Measurements from ENCODE around the gene HTRA1.

Gene HTRA1

GRCh38 chr10:122461367-122461728, at the start of gene HTRA1:
Gene HTRA1 (plus strand): TSS chr10:122461553. CDS start chr10:122461653, 100 bp downstream.
- intact Hi-C loops (cut with micrococcal nuclease), result no loop called here
- peak within 1 kb of the TSS; percentile 76 for H3K4me3 Mint-ChIP-seq

GRCh38 chr10:122413327-122413726, 48.0 kb upstream of the HTRA1 start:
- intact Hi-C loops (cut with micrococcal nuclease), result no loop called here
- H3K27ac Mint-ChIP-seq, result no peak overlapping the region
- no peaks in the 10 kb centered on the region for H3K9me3 Mint-ChIP-seq
- H3K4me1 Mint-ChIP-seq (ENCODE audit: low read depth), result peaks cover 14% of the 10 kb centered on the region
- peaks cover 17% of the 10 kb centered on the region for H3K36me3 Mint-ChIP-seq (ENCODE audit: low read depth)
- no peaks in the 10 kb centered on the region for H3K27me3 Mint-ChIP-seq
- H3K4me3 Mint-ChIP-seq, result no peak overlapping the region

More at GRCh38 chr10:122461367-122461728, at the start of gene HTRA1:
- H3K4me1 Mint-ChIP-seq (ENCODE audit: low read depth), result peaks cover 35% of the 10 kb centered on the region
- H3K27me3 Mint-ChIP-seq, result peaks cover 87% of the 10 kb centered on the region
- no peaks in the 10 kb centered on the region for H3K9me3 Mint-ChIP-seq
- H3K36me3 Mint-ChIP-seq (ENCODE audit: low read depth), result no peaks in the 10 kb centered on the region
- H3K27ac Mint-ChIP-seq, result no peak within 1 kb of the TSS

- peaks cover 34% of the 10 kb centered on the region for H3K4me1 Mint-ChIP-seq (ENCODE audit: low read depth)
- peaks cover 29% of the 10 kb centered on the region for H3K36me3 Mint-ChIP-seq (ENCODE audit: low read depth)
- no peak overlapping the region for H3K4me3 Mint-ChIP-seq
- no peaks in the 10 kb centered on the region for H3K9me3 Mint-ChIP-seq
- no peak overlapping the region for H3K27ac Mint-ChIP-seq
- H3K27me3 Mint-ChIP-seq, result no peaks in the 10 kb centered on the region
- intact Hi-C loops (cut with micrococcal nuclease), result no loop called here
Observed at GRCh38 chr10:122417667-122418066, 43.7 kb upstream of the HTRA1 start.

- H3K36me3 Mint-ChIP-seq (ENCODE audit: low read depth), result peaks cover 27% of the 10 kb centered on the region
- intact Hi-C loops (cut with micrococcal nuclease), result no loop called here
Observed at GRCh38 chr10:122419016-122419415, 42.3 kb upstream of the HTRA1 start.

GRCh38 chr10:122419876-122420623, 41.3 kb upstream of the HTRA1 start:
- Mint-ChIP-seq H3K36me3 (ENCODE audit: low read depth) (peaks cover 20% of the 10 kb centered on the region), H3K4me1 (ENCODE audit: low read depth) (peaks cover 34% of the 10 kb centered on the region), H3K27ac (no peak overlapping the region), H3K9me3 (no peaks in the 10 kb centered on the region), H3K27me3 (no peaks in the 10 kb centered on the region), H3K4me3 (no peak overlapping the region)
- intact Hi-C loops (cut with micrococcal nuclease), result no loop called here

More at GRCh38 chr10:122419016-122419415, 42.3 kb upstream of the HTRA1 start:
- Mint-ChIP-seq H3K4me3 (no peak overlapping the region), H3K9me3 (no peaks in the 10 kb centered on the region), H3K27ac (no peak overlapping the region), H3K4me1 (ENCODE audit: low read depth) (peaks cover 34% of the 10 kb centered on the region), H3K27me3 (no peaks in the 10 kb centered on the region)

GRCh38 chr10:122420624-122421007, 40.7 kb upstream of the HTRA1 start:
- intact Hi-C loops (cut with micrococcal nuclease), result no loop called here
- Mint-ChIP-seq H3K27me3 (no peaks in the 10 kb centered on the region), H3K9me3 (no peaks in the 10 kb centered on the region), H3K27ac (no peak overlapping the region), H3K4me3 (no peak overlapping the region), H3K36me3 (ENCODE audit: low read depth) (peaks cover 20% of the 10 kb centered on the region), H3K4me1 (ENCODE audit: low read depth) (peaks cover 34% of the 10 kb centered on the region)

GRCh38 chr10:122421054-122421625, 40.2 kb upstream of the HTRA1 start:
- H3K4me3 Mint-ChIP-seq, result no peak overlapping the region
- intact Hi-C loops (cut with micrococcal nuclease), result no loop called here
- no peaks in the 10 kb centered on the region for H3K27me3 Mint-ChIP-seq
- peak overlapping the region; percentile 45 for H3K27ac Mint-ChIP-seq
- peaks cover 29% of the 10 kb centered on the region for H3K4me1 Mint-ChIP-seq (ENCODE audit: low read depth)
- H3K9me3 Mint-ChIP-seq, result no peaks in the 10 kb centered on the region
- peaks cover 14% of the 10 kb centered on the region for H3K36me3 Mint-ChIP-seq (ENCODE audit: low read depth)

- no peaks in the 10 kb centered on the region for H3K27me3 Mint-ChIP-seq
- peaks cover 14% of the 10 kb centered on the region for H3K36me3 Mint-ChIP-seq (ENCODE audit: low read depth)
- H3K4me1 Mint-ChIP-seq (ENCODE audit: low read depth), result peaks cover 27% of the 10 kb centered on the region
- H3K4me3 Mint-ChIP-seq, result no peak overlapping the region
- intact Hi-C loops (cut with micrococcal nuclease), result no loop called here
- peak overlapping the region; percentile 45 for H3K27ac Mint-ChIP-seq
- no peaks in the 10 kb centered on the region for H3K9me3 Mint-ChIP-seq
Observed at GRCh38 chr10:122421742-122422141, 39.6 kb upstream of the HTRA1 start.

GRCh38 chr10:122422266-122422989, 38.9 kb upstream of the HTRA1 start:
- no peak overlapping the region for H3K4me3 Mint-ChIP-seq
- peaks cover 20% of the 10 kb centered on the region for H3K36me3 Mint-ChIP-seq (ENCODE audit: low read depth)
- no peaks in the 10 kb centered on the region for H3K9me3 Mint-ChIP-seq
- peaks cover 33% of the 10 kb centered on the region for H3K4me1 Mint-ChIP-seq (ENCODE audit: low read depth)
- no peak overlapping the region for H3K27ac Mint-ChIP-seq
- intact Hi-C loops (cut with micrococcal nuclease), result no loop called here
- no peaks in the 10 kb centered on the region for H3K27me3 Mint-ChIP-seq

GRCh38 chr10:122424059-122424458, 37.3 kb upstream of the HTRA1 start:
- H3K27me3 Mint-ChIP-seq, result no peaks in the 10 kb centered on the region
- no peak overlapping the region for H3K4me3 Mint-ChIP-seq
- intact Hi-C loops (cut with micrococcal nuclease), result no loop called here
- H3K9me3 Mint-ChIP-seq, result no peaks in the 10 kb centered on the region
- no peak overlapping the region for H3K27ac Mint-ChIP-seq
- peaks cover 23% of the 10 kb centered on the region for H3K4me1 Mint-ChIP-seq (ENCODE audit: low read depth)
- peaks cover 25% of the 10 kb centered on the region for H3K36me3 Mint-ChIP-seq (ENCODE audit: low read depth)

- Mint-ChIP-seq H3K36me3 (ENCODE audit: low read depth) (peaks cover 32% of the 10 kb centered on the region), H3K9me3 (no peaks in the 10 kb centered on the region), H3K27ac (no peak overlapping the region), H3K4me3 (no peak overlapping the region), H3K27me3 (no peaks in the 10 kb centered on the region), H3K4me1 (ENCODE audit: low read depth) (peaks cover 9% of the 10 kb centered on the region)
- intact Hi-C loops (cut with micrococcal nuclease), result no loop called here
Observed at GRCh38 chr10:122426829-122427228, 34.5 kb upstream of the HTRA1 start.

GRCh38 chr10:122427280-122427679, 34.1 kb upstream of the HTRA1 start:
- intact Hi-C loops (cut with micrococcal nuclease), result no loop called here
- Mint-ChIP-seq H3K27ac (no peak overlapping the region), H3K4me3 (no peak overlapping the region), H3K4me1 (ENCODE audit: low read depth) (peaks cover 6% of the 10 kb centered on the region), H3K27me3 (no peaks in the 10 kb centered on the region), H3K36me3 (ENCODE audit: low read depth) (peaks cover 32% of the 10 kb centered on the region), H3K9me3 (no peaks in the 10 kb centered on the region)

- H3K27ac Mint-ChIP-seq, result no peak overlapping the region
- no peaks in the 10 kb centered on the region for H3K27me3 Mint-ChIP-seq
- no peaks in the 10 kb centered on the region for H3K4me1 Mint-ChIP-seq (ENCODE audit: low read depth)
- H3K36me3 Mint-ChIP-seq (ENCODE audit: low read depth), result peaks cover 16% of the 10 kb centered on the region
- no peaks in the 10 kb centered on the region for H3K9me3 Mint-ChIP-seq
- intact Hi-C loops (cut with micrococcal nuclease), result loop anchor here (1.0 to 5.0 kb wide), 3 partner anchors 93 to 137 kb away; no protein-coding TSS in a partner anchor
- no peak overlapping the region for H3K4me3 Mint-ChIP-seq
Observed at GRCh38 chr10:122435212-122435827, 26.0 kb upstream of the HTRA1 start.

GRCh38 chr10:122441961-122442360, 19.4 kb upstream of the HTRA1 start:
- Mint-ChIP-seq H3K9me3 (no peaks in the 10 kb centered on the region), H3K27me3 (peaks cover 14% of the 10 kb centered on the region), H3K4me1 (ENCODE audit: low read depth) (no peaks in the 10 kb centered on the region), H3K36me3 (ENCODE audit: low read depth) (no peaks in the 10 kb centered on the region), H3K27ac (no peak overlapping the region), H3K4me3 (no peak overlapping the region)
- intact Hi-C loops (cut with micrococcal nuclease), result no loop called here
